ENCODE data around the gene WAPL.

WAPL gene

DNA sequence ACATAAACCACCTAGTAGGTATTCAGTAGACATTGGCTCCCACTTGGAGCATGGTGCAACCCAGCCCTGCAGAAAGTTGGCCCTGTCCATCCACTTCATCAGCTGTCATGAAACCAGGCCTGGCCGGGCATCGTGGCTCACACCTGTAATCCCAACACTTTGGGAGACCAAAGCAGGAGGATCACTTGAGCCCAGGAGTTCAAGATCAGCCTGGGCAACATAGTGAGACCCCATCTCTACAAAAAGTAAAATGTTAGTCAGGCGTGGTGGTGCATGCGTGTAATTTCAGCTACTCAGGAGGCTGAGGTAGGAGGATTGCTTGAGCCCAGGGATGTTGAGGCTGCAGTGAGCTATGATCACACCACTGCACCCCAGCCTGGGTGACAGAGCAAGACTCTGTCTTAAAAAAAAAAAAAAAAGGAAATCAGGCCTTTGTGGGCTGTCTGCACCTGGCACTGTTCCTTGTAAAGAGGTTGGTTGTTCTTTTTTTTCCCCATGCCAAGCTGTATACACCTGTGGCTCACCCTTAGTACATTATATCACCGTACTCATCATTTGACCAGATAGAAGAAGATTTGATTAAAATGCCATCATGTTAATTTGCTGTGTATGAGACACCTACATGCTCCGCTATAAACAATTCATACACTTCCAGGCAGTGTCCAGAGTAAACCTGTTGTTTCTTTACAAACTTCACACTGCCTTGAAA lies 109.6 kb downstream of the WAPL start:
- DNase-seq (ENCODE audit: low spot score): no peak

DNA sequence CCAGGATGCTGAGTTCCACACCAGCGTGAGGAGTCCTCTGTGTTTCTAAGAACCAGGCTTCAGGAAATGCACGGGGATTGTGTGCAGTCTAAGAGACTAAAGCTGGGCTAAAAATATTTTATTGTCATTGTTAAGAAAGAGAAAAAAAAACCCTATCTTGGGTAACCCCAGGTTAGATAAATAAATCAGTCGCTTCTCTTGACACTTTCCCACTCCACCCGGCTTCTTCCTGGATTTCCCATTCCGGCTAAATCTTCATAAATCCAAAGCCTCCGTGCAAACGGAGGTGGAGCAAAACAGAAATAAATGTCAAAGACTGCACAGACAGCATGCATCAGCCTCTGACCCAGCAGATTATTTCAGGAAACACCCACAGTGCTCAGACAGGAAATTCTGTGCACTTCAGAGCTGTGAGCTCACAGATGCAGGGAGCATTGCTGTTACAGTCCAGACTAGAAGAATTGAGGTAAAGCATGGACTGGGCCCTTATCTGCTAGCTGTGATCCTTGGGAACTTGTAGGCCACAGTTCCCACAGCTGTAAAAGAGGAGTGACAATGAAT lies 110.2 kb downstream of the WAPL start:
- DNase-seq (ENCODE audit: low spot score): no peak

DNA sequence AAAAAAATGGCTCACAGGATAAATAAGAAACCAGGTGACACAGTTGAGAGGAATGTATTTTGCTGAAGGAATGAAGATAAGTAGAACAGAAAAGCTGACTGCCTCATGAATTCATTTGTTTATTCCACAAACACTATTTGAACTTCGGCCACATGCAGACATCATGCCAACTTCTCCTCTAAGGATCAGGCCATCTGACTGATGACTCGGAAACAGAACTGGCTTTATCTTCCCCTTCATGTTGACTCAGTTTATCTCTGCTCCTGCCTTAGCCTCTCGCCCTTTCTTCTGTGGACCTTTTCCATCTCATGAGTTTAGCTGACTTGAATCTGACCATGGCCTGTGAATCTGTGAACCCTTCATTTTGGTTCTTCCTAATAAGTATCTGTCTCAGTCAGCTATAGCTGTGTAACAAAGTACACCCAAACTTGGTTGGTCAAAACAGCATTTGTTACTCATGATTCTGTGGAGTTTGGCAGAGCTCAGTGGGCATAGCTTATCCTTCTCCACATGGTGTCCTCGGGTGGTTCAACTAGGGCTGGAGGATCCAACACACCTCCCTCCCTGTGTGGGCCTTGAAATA lies 111.0 kb downstream of the WAPL start:
- DNase-seq (ENCODE audit: low spot score): no peak

GRCh38 chr10:86409183-86409582 lies 112.4 kb downstream of the WAPL start:
- DNase-seq (ENCODE audit: low spot score): no peak

- DNase-seq (ENCODE audit: low spot score): no peak
These were observed 118.3 kb downstream of the WAPL start for GRCh38 chr10:86403183-86403797.

- DNase-seq (ENCODE audit: low spot score): no peak
These were observed 119.2 kb downstream of the WAPL start for GRCh38 chr10:86402283-86402941.

DNA sequence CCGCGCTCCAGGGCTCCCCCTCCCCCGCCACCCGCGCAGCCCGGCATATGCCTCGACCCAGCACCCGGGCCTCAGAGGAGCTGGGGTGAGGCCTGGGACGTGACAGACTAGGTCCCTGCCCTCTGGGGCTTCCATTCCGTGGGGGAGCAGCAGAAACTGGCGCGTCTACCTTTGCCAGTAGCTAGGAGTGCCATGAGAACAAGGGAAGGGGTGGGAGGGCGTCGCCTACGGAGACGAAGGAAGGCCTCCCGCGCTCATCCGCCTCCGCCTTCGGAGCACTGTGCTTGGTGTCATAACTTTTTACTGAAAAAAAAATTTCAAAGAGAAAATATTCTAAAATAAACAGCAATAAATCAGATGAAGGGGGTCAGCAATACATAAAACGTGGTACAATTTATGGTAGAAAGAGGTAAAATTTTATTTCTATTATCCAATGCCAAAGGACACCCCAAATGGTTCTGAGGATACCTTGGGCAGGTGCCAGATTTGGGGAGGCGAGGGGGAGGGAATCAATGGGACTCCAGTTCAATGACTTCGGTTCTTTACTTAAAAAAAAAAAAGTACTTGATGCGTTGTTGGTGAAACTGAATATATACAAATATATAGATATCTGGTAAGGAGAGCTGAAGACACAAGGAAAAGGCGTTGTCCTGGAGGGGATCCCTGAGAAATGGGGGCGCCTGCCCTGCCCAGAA lies 119.9 kb downstream of the WAPL start:
- no peak for DNase-seq (ENCODE audit: low spot score)

DNA sequence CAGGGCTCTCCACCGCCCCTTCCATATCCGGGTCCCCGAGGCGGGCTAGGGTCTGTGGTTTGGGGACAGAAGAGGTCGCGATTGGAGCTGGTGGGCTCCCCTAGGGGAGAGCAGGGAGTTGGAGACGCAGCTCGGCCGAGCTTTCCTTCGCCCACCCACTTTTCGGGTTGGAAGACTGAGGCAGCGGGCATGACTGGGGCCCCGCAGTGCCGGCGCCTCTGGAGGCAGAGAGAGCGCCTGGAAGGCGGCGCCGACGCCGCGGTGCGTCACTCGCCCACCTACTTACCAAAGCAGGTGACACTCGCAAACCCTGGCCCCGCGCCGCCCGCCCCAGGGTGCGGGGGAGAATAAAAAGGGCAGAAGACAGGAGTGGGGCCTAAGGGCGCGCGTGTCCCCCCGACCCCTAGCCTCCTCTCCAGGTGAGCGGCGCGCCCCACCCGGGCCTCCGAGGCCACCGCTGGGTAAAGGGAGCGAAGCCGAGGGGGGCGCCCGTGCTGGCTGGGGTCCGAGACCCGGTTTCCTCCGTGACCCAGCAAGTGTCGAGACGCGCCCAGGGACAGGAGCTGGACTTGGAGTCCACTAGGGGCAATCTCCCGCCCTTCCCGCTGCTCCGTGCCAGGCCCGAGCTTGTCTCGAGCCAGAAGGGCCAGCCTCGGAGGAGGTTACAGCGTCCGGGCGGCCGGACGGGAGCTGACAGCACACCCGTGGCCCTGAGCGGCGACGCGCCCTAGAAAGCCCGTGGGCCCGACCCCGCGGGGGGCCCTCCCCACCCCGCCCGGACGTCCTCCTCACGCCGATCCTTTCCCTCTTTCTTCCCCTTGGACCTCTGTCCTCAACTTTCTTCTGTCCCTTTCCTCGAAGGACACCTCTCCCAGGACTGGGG lies 120.6 kb downstream of the WAPL start:
- no peak for DNase-seq (ENCODE audit: low spot score)

GRCh38 chr10:86399879-86400704 lies 121.5 kb downstream of the WAPL start:
- DNase-seq (ENCODE audit: low spot score): peak; percentile 75

DNA sequence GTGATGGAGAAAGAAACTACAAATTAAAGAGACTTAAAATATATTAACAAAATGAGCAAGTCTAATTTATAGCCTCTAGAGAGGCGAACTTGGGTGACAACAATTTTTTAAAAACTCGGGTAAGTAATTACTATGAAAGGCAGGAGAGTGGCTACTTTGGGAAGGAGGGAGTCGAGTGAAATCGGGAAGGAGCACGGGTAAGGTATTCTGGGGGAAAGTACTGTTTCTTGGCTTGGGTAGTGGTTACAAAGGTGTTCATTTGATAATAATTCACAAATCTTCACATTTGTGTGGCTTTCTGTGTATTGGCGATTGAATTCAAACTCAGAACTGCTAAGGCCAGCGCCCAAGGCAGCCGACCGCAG lies 122.1 kb downstream of the WAPL start:
- no peak for DNase-seq (ENCODE audit: low spot score)

GRCh38 chr10:86397120-86397519 lies 124.5 kb downstream of the WAPL start:
- DNase-seq (ENCODE audit: low spot score): no peak

GRCh38 chr10:86393862-86394455 lies 127.6 kb downstream of the WAPL start:
- DNase-seq (ENCODE audit: low spot score): no peak

DNA sequence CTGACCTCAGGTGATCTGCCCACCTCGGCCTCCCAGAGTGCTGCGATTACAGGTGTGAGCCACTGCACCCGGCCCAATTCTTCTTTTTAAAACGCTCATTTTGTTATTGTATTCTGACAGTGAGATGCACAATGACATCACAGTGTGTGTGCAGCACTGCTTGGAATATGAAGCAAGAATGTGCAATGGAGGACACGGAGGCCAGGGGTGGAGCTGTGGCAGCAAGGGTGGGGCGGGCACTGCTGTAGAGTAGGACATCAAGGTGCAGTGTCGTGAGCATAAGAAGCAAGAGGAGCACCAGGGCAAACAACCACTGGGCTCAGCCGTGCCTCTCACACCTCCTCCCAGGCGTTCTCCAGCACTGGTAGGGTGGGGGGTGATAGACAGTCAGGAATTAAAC lies 128.2 kb downstream of the WAPL start:
- DNase-seq (ENCODE audit: low spot score): no peak

DNA sequence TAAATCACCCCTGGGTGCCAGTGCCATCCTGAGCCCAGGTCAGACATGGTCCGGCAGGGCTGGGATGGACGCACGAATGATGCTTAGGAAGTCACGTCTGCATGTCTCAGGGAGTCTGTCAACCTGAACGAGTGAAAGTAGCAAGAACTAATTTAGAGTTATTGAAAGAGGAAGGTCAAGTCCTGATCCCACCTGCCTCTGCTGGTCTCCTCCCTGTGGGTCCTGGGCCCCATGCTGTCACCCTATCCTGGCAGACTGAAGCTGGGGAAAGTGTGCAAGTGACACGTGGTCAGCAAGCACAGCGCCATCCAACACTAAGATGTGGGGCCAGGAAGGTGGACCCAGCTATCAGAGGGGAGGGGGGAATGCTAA lies 128.9 kb downstream of the WAPL start:
- DNase-seq (ENCODE audit: low spot score): no peak

GRCh38 chr10:86391986-86392722 lies 129.4 kb downstream of the WAPL start:
- DNase-seq (ENCODE audit: low spot score): no peak

GRCh38 chr10:86391236-86391840 lies 130.3 kb downstream of the WAPL start:
- no peak for DNase-seq (ENCODE audit: low spot score)

GRCh38 chr10:86390337-86391120 lies 131.1 kb downstream of the WAPL start:
- DNase-seq (ENCODE audit: low spot score): no peak
